Calu3 (cell line): ENCODE measurements around the gene ZMYND10. TPM values are rescaled to one million over a fixed set of nuclear protein-coding genes. Genes with fewer than 3 reads are reported as not detected.

Source experiments
- BruUV-seq: library from RNA; stranded (reverse); fragments of 400-500 nt; replicated peaks from 2 replicates; lab custom pipeline; 2021; lab: Mats Ljungman, UMichigan
- CTCF ChIA-PET: fragments of 300-600 bp; sonication (Branson Sonifier 250); formaldehyde crosslinking; loops from one replicate; lab custom pipeline; 2022; ENCODE audit warnings: antibody characterized with exemption; lab: Charles Lee
- DNase-seq: peaks from one replicate; pipeline ENCODE4 v3.0.0; 2022
- H3K27ac Mint-ChIP-seq: one replicate; pipeline ENCODE4 v1.8.0; 2022; ENCODE audit warnings: mixed read lengths; ENCODE audit not compliant: unreplicated experiment
- H3K27me3 Mint-ChIP-seq: one replicate; pipeline ENCODE4 v1.8.0; 2022; ENCODE audit warnings: mixed read lengths; ENCODE audit not compliant: unreplicated experiment
- H3K36me3 Mint-ChIP-seq: one replicate; pipeline ENCODE4 v1.8.0; 2022; ENCODE audit warnings: mild to moderate bottlenecking, moderate library complexity, mixed read lengths; ENCODE audit not compliant: insufficient read depth, unreplicated experiment
- H3K4me1 Mint-ChIP-seq: one replicate; pipeline ENCODE4 v1.8.0; 2022; ENCODE audit warnings: mild to moderate bottlenecking, low read depth, mixed read lengths; ENCODE audit not compliant: unreplicated experiment
- H3K4me3 Mint-ChIP-seq: one replicate; pipeline ENCODE4 v1.8.0; 2022; ENCODE audit warnings: mild to moderate bottlenecking, low read depth, moderate library complexity, mixed read lengths; ENCODE audit not compliant: unreplicated experiment
- H3K9me3 Mint-ChIP-seq: one replicate; pipeline ENCODE4 v1.8.0; 2022; ENCODE audit warnings: low read depth, mixed read lengths; ENCODE audit not compliant: unreplicated experiment
- intact Hi-C: fragments of 100-400 bp; cut with micrococcal nuclease; formaldehyde crosslinking; loops from one replicate; pipeline ENCODE4 v1.10.0; 2022; ENCODE audit not compliant: unreplicated experiment
- total RNA-seq: library from RNA; stranded (reverse); gene quantifications from 2 replicates; pipeline ENCODE4 v1.2.3, GENCODE V29; 2022
- TF ChIP-seq, protein P1 (sequence below): fragments of 200-600 bp; IDR thresholded peaks from one replicate; pipeline ENCODE4 v1.8.0; 2022; ENCODE audit warnings: antibody characterized with exemption; ENCODE audit not compliant: unreplicated experiment

The ZMYND10 gene
- total RNA-seq, 1 experiment from 2014 or later: 0.71 TPM

DNA sequence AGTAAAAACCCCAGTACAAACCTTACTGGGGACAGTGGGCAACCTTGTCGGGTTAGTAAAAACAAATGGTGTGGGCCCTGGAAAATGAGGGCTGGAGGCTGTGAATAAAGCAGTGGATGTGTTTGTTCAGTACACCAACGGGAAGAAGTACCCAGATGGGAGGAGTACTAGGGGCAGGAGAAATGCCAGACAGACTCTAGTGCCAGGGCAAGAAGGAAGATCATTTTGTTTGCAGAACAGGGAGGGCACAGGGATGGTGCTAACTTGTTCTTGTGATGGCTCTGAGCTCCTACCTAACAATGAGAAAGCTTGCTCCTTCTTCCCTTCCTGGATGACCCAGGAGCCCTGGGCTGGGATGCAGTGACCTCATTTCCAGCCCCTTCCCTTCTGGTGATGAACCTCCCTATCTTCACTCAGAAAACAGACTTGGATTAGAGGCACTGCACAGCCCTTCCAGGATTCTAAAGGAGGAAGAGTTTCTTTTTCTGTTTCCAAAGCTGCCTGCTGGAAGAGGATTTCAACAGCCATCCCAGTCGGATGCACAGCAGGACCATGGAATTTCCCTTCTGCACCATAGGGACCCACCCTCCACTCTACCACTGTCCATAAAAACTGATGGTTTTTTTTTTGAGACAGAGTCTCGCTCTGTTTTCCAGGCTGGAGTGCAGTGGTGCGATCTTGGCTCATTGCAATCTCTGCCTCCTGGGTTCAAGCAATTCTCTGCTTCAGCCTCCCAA lies 11.0 kb downstream of the ZMYND10 start:
- BruUV-seq: no TSS peak
- peaks cover 8% of the 10 kb centered on the region for H3K27me3 Mint-ChIP-seq
- H3K4me1 Mint-ChIP-seq: peaks cover 11% of the 10 kb centered on the region
- CTCF ChIA-PET: interaction anchor here (0.7 kb wide), 1 partner anchor 113 kb away, joined by 3 read pairs; no protein-coding TSS in a partner anchor
- intact Hi-C loops: no loop called here
- no peak overlapping the region for H3K4me3 Mint-ChIP-seq
- DNase-seq: no peak
- H3K27ac Mint-ChIP-seq: no peak overlapping the region
- TF ChIP-seq, protein P1, sequence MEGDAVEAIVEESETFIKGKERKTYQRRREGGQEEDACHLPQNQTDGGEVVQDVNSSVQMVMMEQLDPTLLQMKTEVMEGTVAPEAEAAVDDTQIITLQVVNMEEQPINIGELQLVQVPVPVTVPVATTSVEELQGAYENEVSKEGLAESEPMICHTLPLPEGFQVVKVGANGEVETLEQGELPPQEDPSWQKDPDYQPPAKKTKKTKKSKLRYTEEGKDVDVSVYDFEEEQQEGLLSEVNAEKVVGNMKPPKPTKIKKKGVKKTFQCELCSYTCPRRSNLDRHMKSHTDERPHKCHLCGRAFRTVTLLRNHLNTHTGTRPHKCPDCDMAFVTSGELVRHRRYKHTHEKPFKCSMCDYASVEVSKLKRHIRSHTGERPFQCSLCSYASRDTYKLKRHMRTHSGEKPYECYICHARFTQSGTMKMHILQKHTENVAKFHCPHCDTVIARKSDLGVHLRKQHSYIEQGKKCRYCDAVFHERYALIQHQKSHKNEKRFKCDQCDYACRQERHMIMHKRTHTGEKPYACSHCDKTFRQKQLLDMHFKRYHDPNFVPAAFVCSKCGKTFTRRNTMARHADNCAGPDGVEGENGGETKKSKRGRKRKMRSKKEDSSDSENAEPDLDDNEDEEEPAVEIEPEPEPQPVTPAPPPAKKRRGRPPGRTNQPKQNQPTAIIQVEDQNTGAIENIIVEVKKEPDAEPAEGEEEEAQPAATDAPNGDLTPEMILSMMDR: no peak
- no peaks in the 10 kb centered on the region for H3K9me3 Mint-ChIP-seq
- peaks cover 43% of the 10 kb centered on the region for H3K36me3 Mint-ChIP-seq

DNA sequence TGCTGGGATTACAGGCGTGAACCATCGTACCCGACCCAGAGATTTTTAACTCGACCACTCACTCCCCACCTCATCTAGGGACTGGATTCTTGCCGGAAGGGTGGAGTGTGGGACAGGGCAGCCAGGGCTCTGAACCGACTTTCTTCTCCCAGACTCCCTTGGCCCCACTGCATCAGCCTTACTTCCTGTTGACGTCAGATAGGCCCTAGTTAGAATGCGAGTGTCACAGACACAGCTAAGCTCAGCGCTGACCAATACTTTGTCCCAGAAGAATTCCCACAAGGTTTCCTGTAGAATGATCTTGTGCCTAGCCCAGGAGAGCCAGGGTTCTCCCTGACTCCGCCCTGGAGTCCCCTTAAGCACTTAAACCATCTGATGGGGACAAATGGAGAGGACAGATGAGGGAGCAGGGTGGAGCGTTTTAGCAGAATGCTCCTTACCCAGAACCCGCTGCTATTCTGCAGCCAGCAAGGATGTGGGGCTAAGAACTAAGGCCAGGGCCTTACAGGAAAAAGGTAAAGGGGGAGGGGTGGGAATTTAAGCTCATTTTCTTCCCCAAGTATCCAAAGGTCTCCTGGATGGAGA lies 11.7 kb downstream of the ZMYND10 start:
- Mint-ChIP-seq H3K4me3 (no peak overlapping the region), H3K36me3 (peaks cover 40% of the 10 kb centered on the region), H3K9me3 (no peaks in the 10 kb centered on the region), H3K27me3 (peaks cover 1% of the 10 kb centered on the region), H3K27ac (no peak overlapping the region), H3K4me1 (peaks cover 5% of the 10 kb centered on the region)
- intact Hi-C loops: no loop called here
- CTCF ChIA-PET: interaction anchor here (0.7 kb wide), 1 partner anchor 112 kb away, joined by 3 read pairs; no protein-coding TSS in a partner anchor
- no peak for DNase-seq
- no TSS peak for BruUV-seq
- TF ChIP-seq, protein P1: no peak

- intact Hi-C loops: no loop called here
- Mint-ChIP-seq H3K36me3 (peaks cover 45% of the 10 kb centered on the region), H3K27me3 (no peaks in the 10 kb centered on the region), H3K4me1 (no peaks in the 10 kb centered on the region), H3K9me3 (no peaks in the 10 kb centered on the region), H3K27ac (no peak overlapping the region), H3K4me3 (no peak overlapping the region)
- no TSS peak for BruUV-seq
- CTCF ChIA-PET: no interaction called here
- TF ChIP-seq, protein P1: no peak
- no peak for DNase-seq
These were observed 14.1 kb downstream of the ZMYND10 start for GRCh38 chr3:50331364-50331907.

DNA sequence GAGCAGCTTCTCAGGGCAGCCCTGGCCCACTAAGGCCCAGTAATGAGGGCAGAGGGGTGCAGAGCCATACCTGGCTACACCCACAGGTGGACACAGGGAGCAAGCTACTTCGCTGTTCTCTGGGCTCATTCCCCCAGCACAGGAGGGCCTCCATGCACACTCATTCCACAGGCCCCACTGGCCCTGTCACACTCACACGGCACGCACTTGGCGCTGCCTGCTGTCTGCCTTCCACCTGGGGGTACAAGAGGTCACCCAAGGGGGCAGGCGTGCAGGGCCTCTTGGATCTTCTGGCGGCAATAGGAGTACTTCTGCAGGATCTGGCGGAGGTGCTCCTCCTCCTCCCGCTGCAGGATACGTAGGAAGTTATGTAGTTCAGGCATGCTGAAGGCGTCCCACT lies 15.2 kb downstream of the ZMYND10 start:
- Mint-ChIP-seq H3K4me3 (no peak overlapping the region), H3K9me3 (no peaks in the 10 kb centered on the region), H3K27me3 (no peaks in the 10 kb centered on the region), H3K36me3 (peaks cover 35% of the 10 kb centered on the region), H3K4me1 (no peaks in the 10 kb centered on the region), H3K27ac (no peak overlapping the region)
- intact Hi-C loops: no loop called here
- BruUV-seq: no TSS peak
- DNase-seq: no peak
- TF ChIP-seq, protein P1: no peak
- CTCF ChIA-PET: no interaction called here
